ENCODE results near the gene SH2D6.
"Not testable (repeated sequence)": the region's sequence is repeated elsewhere in the genome, so short reads cannot be mapped to it uniquely, and the experiment has no call there.

SH2D6 gene

DNA sequence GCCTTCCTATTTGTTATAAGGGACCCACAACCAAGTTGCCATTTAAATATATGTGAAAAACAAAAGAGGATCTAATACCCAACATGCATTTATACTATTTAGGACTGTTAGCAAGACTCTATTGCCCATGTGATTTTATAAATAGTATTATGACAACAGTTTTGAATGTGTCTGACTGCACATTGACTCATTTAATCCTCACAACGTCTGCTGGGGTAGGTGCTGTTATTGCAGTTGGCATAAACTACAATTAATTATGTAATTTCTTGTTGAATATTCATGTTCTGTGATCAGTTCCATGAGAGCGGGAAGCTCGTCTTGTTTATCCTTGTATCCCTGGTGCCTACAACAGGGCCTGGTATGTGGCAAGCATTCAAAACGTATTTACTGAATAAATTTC lies 53.7 kb downstream of the SH2D6 start:
- DNase-seq = peak; percentile 70

DNA sequence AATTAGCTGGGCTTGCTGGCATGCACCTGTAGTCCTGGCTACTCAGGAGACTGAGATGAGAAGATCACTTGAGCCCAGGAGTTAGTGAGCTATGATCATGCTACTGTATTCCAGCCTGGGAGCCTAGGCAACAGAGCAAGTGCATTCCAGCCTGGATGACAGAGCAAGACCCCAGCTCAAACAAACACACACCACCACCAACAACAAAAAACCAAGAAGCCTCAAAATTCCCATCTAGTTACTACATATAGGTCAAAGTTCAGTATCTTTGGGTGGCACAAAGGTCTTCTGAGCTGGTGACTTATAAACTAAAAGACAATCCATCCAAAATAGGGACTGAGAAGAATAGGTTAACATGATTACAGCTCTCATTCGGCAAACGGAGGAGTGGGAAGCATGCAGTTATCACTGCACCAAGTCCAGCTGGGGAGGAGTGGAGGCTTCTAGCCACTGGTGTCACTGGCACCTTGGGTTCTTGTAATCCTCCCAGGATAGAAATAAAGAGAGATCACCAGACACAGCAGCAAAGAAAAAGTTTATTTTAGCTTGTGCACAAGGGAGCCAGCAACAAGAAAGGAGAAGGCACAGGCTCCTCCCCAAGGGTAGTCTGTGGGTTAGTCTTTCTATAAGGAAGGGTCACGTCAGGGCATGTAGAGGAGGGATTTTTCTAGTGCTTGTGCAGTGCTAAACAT lies 57.4 kb downstream of the SH2D6 start:
- DNase-seq = no peak

DNA sequence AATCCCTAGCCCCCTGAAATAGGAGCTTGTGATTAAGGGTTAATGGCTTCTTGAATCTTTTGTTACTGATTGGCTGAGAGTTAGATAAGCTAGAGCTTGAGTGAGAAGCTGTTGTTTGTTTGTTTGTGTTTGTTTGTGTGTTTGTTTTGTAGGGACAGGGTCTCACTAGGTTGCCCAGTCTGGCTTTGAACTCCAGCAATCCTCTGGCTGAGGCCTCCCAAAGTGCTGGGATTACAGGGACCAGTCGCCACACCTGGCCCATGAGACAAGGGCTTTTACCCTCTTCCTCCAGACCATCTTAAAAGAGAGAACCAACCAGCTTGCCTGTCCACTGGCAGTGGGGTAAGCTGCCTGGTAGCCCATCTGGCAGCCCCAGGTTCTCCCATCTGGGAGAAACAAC lies 58.1 kb downstream of the SH2D6 start:
- DNase-seq = no peak

DNA sequence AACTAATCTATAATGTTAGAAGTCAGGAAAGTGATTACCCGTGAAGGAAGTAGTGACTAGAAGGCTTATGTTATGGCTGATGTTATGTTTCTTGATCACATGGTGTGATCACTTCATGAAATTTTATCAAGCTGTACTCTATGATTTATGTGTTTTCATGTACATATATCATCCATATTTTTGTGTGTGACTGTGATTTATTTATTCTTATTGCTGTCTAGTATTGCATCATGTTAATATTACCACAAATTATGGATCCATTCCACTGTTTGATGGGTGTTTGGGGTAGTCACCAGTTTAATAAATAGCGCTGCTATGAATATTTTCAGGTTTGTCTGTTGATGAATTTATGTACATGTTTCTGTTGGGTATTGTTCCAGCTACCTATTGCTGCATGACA lies 59.4 kb downstream of the SH2D6 start:
- DNase-seq = no peak

DNA sequence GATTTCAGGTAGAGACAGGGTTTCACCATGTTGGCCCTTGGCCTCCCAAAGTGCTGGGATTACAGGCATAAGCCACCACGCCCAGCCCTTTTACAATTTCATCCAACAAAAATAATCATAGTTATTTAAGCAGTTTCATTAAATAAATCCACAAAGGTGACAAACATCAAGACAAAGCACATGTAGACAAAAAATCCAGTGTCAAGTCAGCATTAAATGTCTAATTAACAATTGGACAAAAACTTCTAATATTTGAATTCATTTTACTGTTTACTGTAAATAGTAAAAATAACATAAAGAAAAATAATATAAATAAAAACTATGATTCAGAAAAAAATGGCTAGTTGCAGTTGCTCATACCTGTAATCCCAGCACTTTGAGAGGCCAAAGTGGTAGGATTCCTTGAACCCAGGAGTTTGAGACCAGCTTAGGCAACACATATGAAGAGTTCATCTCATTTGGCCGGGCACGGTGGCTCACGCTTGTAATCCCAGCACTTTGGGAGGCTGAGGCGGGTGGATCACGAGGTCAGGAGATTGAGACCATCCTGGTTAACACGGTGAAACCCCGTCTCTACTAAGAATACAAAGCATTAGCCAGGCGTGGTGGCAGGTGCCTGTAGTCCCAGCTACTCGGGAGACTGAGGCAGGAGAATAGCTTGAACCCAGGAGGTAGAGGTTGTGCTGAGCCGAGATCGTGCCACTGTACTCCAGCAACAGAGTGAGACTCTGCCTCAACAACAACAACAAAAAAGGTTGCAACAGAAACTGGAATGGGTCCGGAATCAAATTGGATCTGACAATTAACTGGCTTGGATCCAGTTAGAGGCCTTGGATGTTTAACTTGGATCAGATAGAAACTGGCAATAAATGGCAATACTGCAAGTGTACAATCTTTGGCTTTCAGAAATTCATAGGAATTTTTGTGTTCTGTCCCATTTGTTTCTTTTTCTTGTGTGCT lies 63.6 kb downstream of the SH2D6 start:
- DNase-seq = no peak

DNA sequence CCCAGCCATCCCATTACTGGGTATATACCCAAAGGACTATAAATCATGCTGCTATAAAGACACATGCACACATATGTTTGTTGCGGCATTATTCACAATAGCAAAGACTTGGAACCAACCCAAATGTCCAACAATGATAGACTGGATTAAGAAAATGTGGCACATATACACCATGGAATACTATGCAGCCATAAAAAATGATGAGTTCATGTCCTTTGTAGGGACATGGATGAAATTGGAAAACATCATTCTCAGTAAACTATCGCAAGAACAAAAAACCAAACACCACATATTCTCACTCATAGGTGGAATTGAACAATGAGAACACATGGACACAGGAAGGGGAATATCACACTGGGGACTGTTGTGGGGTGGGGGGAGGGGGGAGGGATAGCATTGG lies 66.1 kb downstream of the SH2D6 start:
- DNase-seq = not testable (repeated sequence)

DNA sequence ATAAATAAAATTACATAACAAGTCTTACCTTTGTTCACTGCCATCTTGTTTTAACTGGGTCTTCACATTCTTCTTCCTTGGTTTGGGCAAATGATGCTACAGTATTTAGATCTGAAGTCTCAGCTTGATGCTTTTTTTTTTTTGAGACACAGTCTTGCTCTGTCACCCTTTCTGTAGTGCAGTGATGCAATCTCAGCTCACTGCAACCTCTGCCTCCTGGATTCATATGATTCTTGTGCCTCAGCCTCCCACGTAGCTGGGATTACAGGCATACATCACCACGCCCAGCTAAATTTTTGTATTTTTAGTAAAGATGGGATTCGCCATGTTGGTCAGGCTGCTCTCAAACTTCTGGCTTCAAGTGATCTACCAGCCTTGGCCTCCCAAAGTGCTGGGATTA lies 67.3 kb downstream of the SH2D6 start:
- DNase-seq = no peak

Data from HCEC 1CT (cell line).